OCI-LY1 (cell line): ENCODE data around the gene STX8.

Experiments
- H2AFZ ChIP-seq: fragments of 200-600 bp; sonication (generic), shearing (Covaris generic); 2 replicates; pipeline ENCODE4 v1.6.0; 2014; ENCODE audit warnings: antibody characterized with exemption, mild to moderate bottlenecking, low read length
- H3F3A ChIP-seq: fragments of 200-600 bp; sonication (generic), shearing (Covaris generic); 2 replicates; pipeline ENCODE4 v1.6.0; 2014; ENCODE audit warnings: mild to moderate bottlenecking, antibody characterized with exemption, low read length, moderate library complexity; ENCODE audit not compliant: insufficient read depth
- H3K27ac ChIP-seq: fragments of 200-600 bp; sonication (generic); 2 replicates; pipeline ENCODE4 v1.5.1; 2014; ENCODE audit warnings: low read length, mixed run types, mild to moderate bottlenecking, low read depth; ENCODE audit not compliant: poor library complexity, severe bottlenecking
- H3K27me3 ChIP-seq: fragments of 200-600 bp; sonication (generic); 2 replicates; pipeline ENCODE4 v1.6.0; 2014; ENCODE audit warnings: antibody characterized with exemption, mild to moderate bottlenecking, low read length, moderate library complexity; ENCODE audit not compliant: insufficient read depth
- H3K36me3 ChIP-seq: fragments of 200-600 bp; sonication (generic); 2 replicates; pipeline ENCODE4 v1.6.1; 2014; ENCODE audit warnings: mild to moderate bottlenecking, antibody characterized with exemption, low read length, moderate library complexity, mixed read lengths; ENCODE audit not compliant: insufficient read depth
- H3K4me1 ChIP-seq: fragments of 200-600 bp; sonication (generic); 2 replicates; pipeline ENCODE4 v1.5.1; 2014; ENCODE audit warnings: mild to moderate bottlenecking, low read length, moderate library complexity; ENCODE audit not compliant: insufficient read depth, severe bottlenecking
- H3K4me2 ChIP-seq: fragments of 200-600 bp; sonication (generic), shearing (Covaris generic); 2 replicates; pipeline ENCODE4 v1.6.1; 2014; ENCODE audit warnings: low read length
- H3K4me3 ChIP-seq: fragments of 200-600 bp; sonication (generic); 2 replicates; pipeline ENCODE4 v1.5.1; 2014; ENCODE audit warnings: low read length, low read depth, mild to moderate bottlenecking, mixed read lengths; ENCODE audit not compliant: poor library complexity, severe bottlenecking
- H3K79me2 ChIP-seq: fragments of 200-600 bp; shearing (Covaris generic); 2 replicates; pipeline ENCODE4 v1.6.1; 2016; ENCODE audit warnings: mixed run types, low read length, mixed read lengths; ENCODE audit not compliant: insufficient read depth
- H3K9ac ChIP-seq: fragments of 200-600 bp; sonication (generic), shearing (Covaris generic); 2 replicates; pipeline ENCODE4 v1.6.1; 2014; ENCODE audit warnings: mild to moderate bottlenecking, low read length, mixed read lengths
- H3K9me2 ChIP-seq: fragments of 200-600 bp; sonication (generic), shearing (Covaris generic); 2 replicates; pipeline ENCODE4 v1.6.1; 2014; ENCODE audit warnings: low read depth, mild to moderate bottlenecking, low read length, mixed read lengths
- H3K9me3 ChIP-seq: fragments of 200-600 bp; shearing (Covaris generic); 2 replicates; pipeline ENCODE4 v1.6.1; 2014; ENCODE audit warnings: low read length, mixed read lengths
- H4K20me1 ChIP-seq: fragments of 200-600 bp; sonication (generic), shearing (Covaris generic); 2 replicates; pipeline ENCODE4 v1.6.0; 2016; ENCODE audit warnings: mild to moderate bottlenecking, low read length; ENCODE audit not compliant: insufficient read depth
- CTCF ChIP-seq: fragments of 200-600 bp; sonication (generic), shearing (Covaris generic); IDR thresholded peaks from 2 replicates; pipeline ENCODE4 v1.5.1; 2017; ENCODE audit warnings: mild to moderate bottlenecking, antibody characterized with exemption, low read length, moderate library complexity, mixed read lengths
- EZH2 ChIP-seq: fragments of 200-600 bp; sonication (generic), shearing (Covaris generic); IDR thresholded peaks from 2 replicates; pipeline ENCODE4 v1.8.0; 2017; ENCODE audit warnings: borderline replicate concordance, mixed run types, mild to moderate bottlenecking, antibody characterized with exemption, low read length, moderate library complexity, mixed read lengths

Gene STX8

DNA sequence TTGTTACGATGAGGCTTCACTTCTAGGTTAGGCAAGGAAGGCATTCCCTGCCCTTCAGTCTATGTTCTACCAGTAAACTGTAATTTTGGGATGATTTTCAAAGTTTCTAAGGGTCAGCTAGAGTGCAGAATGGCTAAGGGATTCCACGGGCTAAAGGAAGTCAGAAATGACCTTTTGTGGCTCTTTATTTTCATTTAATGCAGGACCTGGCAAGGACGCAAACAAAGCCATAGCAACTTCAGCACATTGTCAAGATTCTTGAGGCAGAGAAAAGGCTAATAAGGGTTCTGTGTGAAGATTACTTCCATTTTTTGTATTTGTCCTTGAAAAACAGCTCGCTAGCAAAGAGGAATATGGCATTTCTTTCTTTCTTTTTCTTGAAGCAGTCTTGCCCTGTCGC is 76.6 kb downstream of the STX8 start:
- no peaks in the 10 kb centered on the region for H4K20me1 ChIP-seq
- no peaks in the 10 kb centered on the region for H3K9me3 ChIP-seq
- H3K4me3 ChIP-seq: no peak overlapping the region
- H3K27me3 ChIP-seq: no peaks in the 10 kb centered on the region
- H3K27ac ChIP-seq: no peak overlapping the region
- no peaks in the 10 kb centered on the region for H3F3A ChIP-seq
- peaks cover 7% of the 10 kb centered on the region; the same call in 1 of the 2 replicates for H3K36me3 ChIP-seq
- no peak overlapping the region for H3K4me2 ChIP-seq
- no peaks in the 10 kb centered on the region for H3K79me2 ChIP-seq
- no peak for TF ChIP-seq EZH2
- no peak for TF ChIP-seq CTCF
- H3K9me2 ChIP-seq: no peaks in the 10 kb centered on the region
- H3K9ac ChIP-seq: no peak overlapping the region
- no peaks in the 10 kb centered on the region for H3K4me1 ChIP-seq
- H2AFZ ChIP-seq: no peak overlapping the region

DNA sequence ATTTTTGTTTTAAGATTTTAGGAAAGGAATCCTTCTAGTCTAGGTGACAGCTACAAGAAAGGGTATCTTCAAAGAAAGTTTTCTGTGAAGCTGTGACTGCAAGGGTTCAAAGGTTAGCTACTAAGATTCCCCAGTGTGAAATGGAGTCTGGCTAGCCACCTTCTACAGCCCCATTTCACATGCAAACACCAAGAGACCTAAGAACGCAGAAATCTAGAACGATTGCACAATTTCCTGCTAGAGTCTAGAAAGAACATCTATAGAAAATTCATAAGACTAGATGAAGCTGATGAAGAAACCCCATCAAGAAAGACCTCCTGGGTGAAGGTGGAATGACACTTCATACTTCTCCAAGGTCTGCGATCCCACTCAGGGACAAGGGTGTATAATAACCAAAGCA is 77.1 kb downstream of the STX8 start:
- H3K27ac ChIP-seq: no peak overlapping the region
- no peaks in the 10 kb centered on the region for H3K27me3 ChIP-seq
- H3K9ac ChIP-seq: no peak overlapping the region
- H3K4me1 ChIP-seq: no peaks in the 10 kb centered on the region
- H2AFZ ChIP-seq: no peak overlapping the region
- no peak for TF ChIP-seq EZH2
- no peak for TF ChIP-seq CTCF
- no peak overlapping the region for H3K4me2 ChIP-seq
- H3K9me2 ChIP-seq: no peaks in the 10 kb centered on the region
- H3K36me3 ChIP-seq: peaks cover 7% of the 10 kb centered on the region; the same call in 1 of the 2 replicates
- no peaks in the 10 kb centered on the region for H3F3A ChIP-seq
- H4K20me1 ChIP-seq: no peaks in the 10 kb centered on the region
- H3K9me3 ChIP-seq: no peaks in the 10 kb centered on the region
- no peaks in the 10 kb centered on the region for H3K79me2 ChIP-seq
- H3K4me3 ChIP-seq: no peak overlapping the region

DNA sequence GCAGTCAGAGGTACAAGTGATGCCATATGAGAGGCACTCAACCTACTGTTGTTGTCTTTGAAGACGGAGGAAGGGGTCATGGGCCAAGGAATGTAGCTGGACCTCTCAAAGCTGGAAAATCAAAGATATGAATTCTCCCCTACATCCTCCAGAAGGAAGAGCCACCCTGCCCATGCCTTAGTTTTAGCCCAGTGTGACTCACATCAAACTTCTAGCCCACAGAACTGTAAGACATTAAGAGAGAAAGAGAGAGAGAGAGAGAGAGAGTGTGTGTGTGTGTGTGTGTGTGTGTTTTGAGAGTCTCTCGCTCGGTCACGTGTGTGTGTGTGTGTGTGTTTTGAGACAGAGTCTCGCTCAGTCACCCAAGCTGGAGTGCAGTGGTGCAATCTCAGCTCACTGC is 87.1 kb downstream of the STX8 start:
- no peak overlapping the region for H3K4me2 ChIP-seq
- H3F3A ChIP-seq: no peaks in the 10 kb centered on the region

More for the DNA sequence above, 87.1 kb downstream of the STX8 start:
- H3K4me3 ChIP-seq: no peak overlapping the region
- no peak overlapping the region for H3K27ac ChIP-seq
- H3K4me1 ChIP-seq: no peaks in the 10 kb centered on the region
- no peak for TF ChIP-seq CTCF
- TF ChIP-seq EZH2: no peak
- no peaks in the 10 kb centered on the region for H3K27me3 ChIP-seq
- H3K36me3 ChIP-seq: no peaks in the 10 kb centered on the region
- no peaks in the 10 kb centered on the region for H3K9me2 ChIP-seq
- H2AFZ ChIP-seq: no peak overlapping the region
- H3K79me2 ChIP-seq: no peaks in the 10 kb centered on the region
- no peak overlapping the region for H3K9ac ChIP-seq
- H4K20me1 ChIP-seq: no peaks in the 10 kb centered on the region
- no peaks in the 10 kb centered on the region for H3K9me3 ChIP-seq
